T-helper 17 cell (primary cell): ENCODE measurements around the gene PTBP3. TPM values are rescaled to one million over a fixed set of nuclear protein-coding genes. Genes with fewer than 3 reads are reported as not detected.
"Not testable (repeated sequence)": the region's sequence is repeated elsewhere in the genome, so short reads cannot be mapped to it uniquely, and the experiment has no call there.

Experiments
- ATAC-seq: fragments of 150-1000 bp; cut with Tn5 transposase; 2 replicates; pipeline ENCODE4 v1.10.0; 2021; ENCODE audit warnings: mild to moderate bottlenecking, moderate library complexity
- DNase-seq, 3 donors: peaks; one replicate each; pipeline versions ENCODE4 v3.0.0 to v3.0.0-alpha.2; 2020 to 2021
- H3K9me3 ChIP-seq: one replicate; pipeline ENCODE4 v1.7.0; 2013; ENCODE audit warnings: low read length, mild to moderate bottlenecking; ENCODE audit not compliant: control insufficient read depth, poor library complexity, severe bottlenecking
- H3K27ac Mint-ChIP-seq: one replicate; pipeline ENCODE4 v1.8.0; 2022; ENCODE audit warnings: mild to moderate bottlenecking, moderate library complexity, mixed read lengths
- H3K27me3 Mint-ChIP-seq: one replicate; pipeline ENCODE4 v1.8.0; 2022; ENCODE audit warnings: mixed read lengths
- H3K36me3 Mint-ChIP-seq: one replicate; pipeline ENCODE4 v1.8.0; 2022; ENCODE audit warnings: low read depth, mixed read lengths
- H3K4me1 Mint-ChIP-seq: one replicate; pipeline ENCODE4 v1.8.0; 2022; ENCODE audit warnings: mild to moderate bottlenecking, mixed read lengths
- H3K4me3 Mint-ChIP-seq: one replicate; pipeline ENCODE4 v1.8.0; 2022; ENCODE audit warnings: mild to moderate bottlenecking, moderate library complexity, mixed read lengths
- total RNA-seq, 4 donors: library from RNA in 2 of 4; stranded (reverse) in 2 of 4; gene quantifications; one replicate each; pipeline ENCODE4 v1.2.3 and lab custom pipeline; 2022 to 2026

Gene PTBP3
- total RNA-seq, 2 donors from 2014 or later = 132 to 140 TPM

DNA sequence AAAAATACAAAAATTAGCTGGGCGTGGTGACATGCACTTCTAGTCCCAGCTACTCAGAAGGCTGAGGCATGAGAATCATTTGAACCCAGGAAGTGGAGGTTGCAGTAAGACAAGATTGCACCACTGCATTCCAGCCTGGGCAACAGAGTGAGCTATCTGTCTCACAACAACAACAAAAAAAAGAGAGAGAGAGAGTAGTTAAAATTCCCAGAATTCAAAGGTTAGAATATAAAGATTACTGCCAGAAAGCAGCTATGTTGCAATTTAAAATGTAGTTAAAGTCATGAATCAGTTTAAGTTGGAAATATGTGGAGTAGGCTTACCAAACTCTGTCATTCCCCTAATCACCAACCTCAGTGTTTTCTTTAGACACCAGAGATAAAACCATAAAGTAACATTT, 99.7 kb downstream of the PTBP3 start:
- ATAC-seq (no peak), DNase-seq (no peak)
- no peaks in the 10 kb centered on the region for H3K9me3 ChIP-seq
- Mint-ChIP-seq H3K36me3 (peaks cover 8% of the 10 kb centered on the region), H3K27ac (no peak overlapping the region), H3K4me3 (no peak overlapping the region), H3K27me3 (no peaks in the 10 kb centered on the region), H3K4me1 (peaks cover 18% of the 10 kb centered on the region)

GRCh38 chr9:112232233-112232632, 101.2 kb downstream of the PTBP3 start:
- peak overlapping the region; percentile 90 for H3K27ac Mint-ChIP-seq
- peaks cover 19% of the 10 kb centered on the region for H3K4me1 Mint-ChIP-seq

DNA sequence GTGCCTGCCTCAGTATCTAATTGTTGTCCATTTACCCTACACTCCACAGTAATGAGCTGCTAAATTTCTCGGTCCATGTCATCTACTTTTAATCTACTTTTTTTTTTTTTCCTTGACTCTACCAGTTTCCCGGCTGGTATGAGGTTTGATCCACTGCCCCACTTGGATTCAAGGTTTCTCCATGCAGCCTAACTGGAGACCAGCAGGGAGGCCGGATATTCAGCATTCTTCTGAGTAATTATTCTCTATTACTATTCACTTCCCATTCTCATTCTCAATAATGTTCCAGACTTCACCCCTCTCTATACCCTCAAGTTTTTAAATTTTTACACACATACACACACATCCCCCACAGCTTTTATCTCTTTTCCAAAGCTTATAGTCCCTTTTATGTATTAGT, 107.3 kb downstream of the PTBP3 start:
- Mint-ChIP-seq H3K27me3 (no peaks in the 10 kb centered on the region), H3K4me3 (no peak overlapping the region), H3K4me1 (peaks cover 16% of the 10 kb centered on the region), H3K36me3 (peaks cover 17% of the 10 kb centered on the region), H3K27ac (peak overlapping the region; percentile 69)
- H3K9me3 ChIP-seq = no peaks in the 10 kb centered on the region
- ATAC-seq (no peak), DNase-seq (no peak)

More at GRCh38 chr9:112232233-112232632, 101.2 kb downstream of the PTBP3 start:
- H3K27me3 Mint-ChIP-seq = no peaks in the 10 kb centered on the region
- peaks cover 12% of the 10 kb centered on the region for H3K36me3 Mint-ChIP-seq
- no peaks in the 10 kb centered on the region for H3K9me3 ChIP-seq
- ATAC-seq (no peak), DNase-seq (no peak)
- H3K4me3 Mint-ChIP-seq = no peak overlapping the region

GRCh38 chr9:112224401-112225289, 108.8 kb downstream of the PTBP3 start:
- Mint-ChIP-seq H3K4me1 (peaks cover 16% of the 10 kb centered on the region), H3K27me3 (no peaks in the 10 kb centered on the region), H3K4me3 (no peak overlapping the region), H3K36me3 (peaks cover 15% of the 10 kb centered on the region), H3K27ac (no peak overlapping the region)
- no peak for ATAC-seq
- no peaks in the 10 kb centered on the region for H3K9me3 ChIP-seq
- DNase-seq = no peak

DNA sequence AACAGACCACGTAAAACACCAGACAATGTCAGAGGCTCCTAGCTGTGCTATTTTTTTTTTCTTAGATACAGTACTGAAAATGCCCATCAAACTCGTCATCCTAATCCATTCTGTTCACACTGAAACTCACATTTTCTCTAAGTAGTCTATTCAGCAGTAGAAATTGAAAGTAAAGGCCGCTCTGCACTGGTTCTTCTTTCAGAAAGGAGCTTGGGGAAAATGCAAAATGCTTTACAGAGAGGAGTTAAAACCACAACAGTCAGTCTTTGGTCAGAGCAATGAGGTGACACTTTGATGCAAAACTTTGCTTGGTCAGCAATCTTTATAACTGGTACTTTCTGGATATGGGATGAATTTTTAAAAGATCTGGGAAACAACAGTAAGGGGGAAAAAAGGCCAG, 114.5 kb downstream of the PTBP3 start:
- H3K27me3 Mint-ChIP-seq = no peaks in the 10 kb centered on the region
- H3K4me3 Mint-ChIP-seq = peak overlapping the region; percentile 25
- peaks cover 13% of the 10 kb centered on the region for H3K36me3 Mint-ChIP-seq
- ATAC-seq (peak; percentile 59), DNase-seq (no peak)
- peak overlapping the region; percentile 79 for H3K27ac Mint-ChIP-seq
- no peaks in the 10 kb centered on the region for H3K9me3 ChIP-seq
- H3K4me1 Mint-ChIP-seq = peaks cover 23% of the 10 kb centered on the region

- H3K36me3 Mint-ChIP-seq = peaks cover 12% of the 10 kb centered on the region
- ATAC-seq (no peak), DNase-seq (no peak)
- no peak overlapping the region for H3K27ac Mint-ChIP-seq
- H3K9me3 ChIP-seq = peaks cover under 1% of the 10 kb centered on the region
- H3K4me1 Mint-ChIP-seq = peaks cover 2% of the 10 kb centered on the region
- H3K27me3 Mint-ChIP-seq = no peaks in the 10 kb centered on the region
- no peak overlapping the region for H3K4me3 Mint-ChIP-seq
Observed at GRCh38 chr9:112212926-112213325, 120.5 kb downstream of the PTBP3 start.

DNA sequence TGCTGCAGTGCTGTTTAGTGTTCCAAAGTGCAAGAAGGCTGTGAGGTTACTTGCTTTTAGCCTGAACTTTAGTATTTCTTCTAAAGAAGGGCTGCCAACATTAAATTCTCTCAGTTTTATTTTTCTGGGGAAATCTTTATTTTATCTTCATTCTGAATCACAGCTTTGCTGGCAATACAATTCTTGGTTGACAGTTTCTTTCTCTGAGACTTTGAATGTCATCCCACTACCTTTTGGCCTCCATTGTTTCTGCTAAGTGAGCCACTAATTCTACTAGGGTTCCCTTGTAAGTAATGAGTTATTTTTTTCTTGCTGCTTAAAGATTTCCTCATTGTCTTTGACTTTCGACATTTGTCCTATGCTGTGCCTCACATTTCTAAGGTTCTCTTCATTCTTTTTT, 126.0 kb downstream of the PTBP3 start:
- Mint-ChIP-seq H3K27me3 (no peaks in the 10 kb centered on the region), H3K36me3 (peaks cover 11% of the 10 kb centered on the region), H3K27ac (no peak overlapping the region), H3K4me1 (no peaks in the 10 kb centered on the region), H3K4me3 (no peak overlapping the region)
- no peak for ATAC-seq
- H3K9me3 ChIP-seq = peaks cover 6% of the 10 kb centered on the region
- no peak for DNase-seq

DNA sequence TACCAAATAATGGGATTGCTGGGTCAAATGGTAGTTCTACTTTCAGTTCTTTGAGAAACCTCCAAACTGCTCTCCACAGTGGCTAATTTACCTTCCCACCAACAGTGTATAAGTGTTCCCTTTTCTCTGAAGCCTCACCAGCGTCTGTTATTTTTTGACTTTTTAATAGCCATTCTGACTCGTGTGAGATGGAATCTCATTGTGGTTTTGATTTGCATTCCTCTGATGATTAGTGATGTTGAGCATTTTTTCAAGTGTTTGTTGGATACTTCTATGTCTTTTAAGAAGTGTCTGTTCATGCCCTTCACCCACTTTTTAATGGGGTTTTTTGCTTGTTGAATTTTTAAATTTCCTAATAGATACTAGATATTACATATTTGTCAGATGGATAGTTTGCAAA, 129.9 kb downstream of the PTBP3 start:
- H3K4me1 Mint-ChIP-seq = peaks cover 3% of the 10 kb centered on the region
- H3K27ac Mint-ChIP-seq = no peak overlapping the region
- H3K27me3 Mint-ChIP-seq = no peaks in the 10 kb centered on the region
- peaks cover 7% of the 10 kb centered on the region for H3K36me3 Mint-ChIP-seq
- ATAC-seq (no peak), DNase-seq (no peak)
- no peak overlapping the region for H3K4me3 Mint-ChIP-seq
- peaks cover 6% of the 10 kb centered on the region for H3K9me3 ChIP-seq

GRCh38 chr9:112200711-112201110, 132.7 kb downstream of the PTBP3 start:
- DNase-seq (no peak), ATAC-seq (no peak)
- H3K4me3 Mint-ChIP-seq = no peak overlapping the region
- H3K27ac Mint-ChIP-seq = no peak overlapping the region
- peaks cover 2% of the 10 kb centered on the region for H3K36me3 Mint-ChIP-seq
- H3K4me1 Mint-ChIP-seq = peaks cover 3% of the 10 kb centered on the region
- no peaks in the 10 kb centered on the region for H3K27me3 Mint-ChIP-seq
- H3K9me3 ChIP-seq = no peaks in the 10 kb centered on the region

GRCh38 chr9:112198646-112199045, 134.8 kb downstream of the PTBP3 start:
- Mint-ChIP-seq H3K4me3 (no peak overlapping the region), H3K36me3 (no peaks in the 10 kb centered on the region), H3K27ac (peak overlapping the region; percentile 82), H3K27me3 (no peaks in the 10 kb centered on the region), H3K4me1 (peaks cover 3% of the 10 kb centered on the region)
- DNase-seq = no peak
- no peaks in the 10 kb centered on the region for H3K9me3 ChIP-seq
- no peak for ATAC-seq

DNA sequence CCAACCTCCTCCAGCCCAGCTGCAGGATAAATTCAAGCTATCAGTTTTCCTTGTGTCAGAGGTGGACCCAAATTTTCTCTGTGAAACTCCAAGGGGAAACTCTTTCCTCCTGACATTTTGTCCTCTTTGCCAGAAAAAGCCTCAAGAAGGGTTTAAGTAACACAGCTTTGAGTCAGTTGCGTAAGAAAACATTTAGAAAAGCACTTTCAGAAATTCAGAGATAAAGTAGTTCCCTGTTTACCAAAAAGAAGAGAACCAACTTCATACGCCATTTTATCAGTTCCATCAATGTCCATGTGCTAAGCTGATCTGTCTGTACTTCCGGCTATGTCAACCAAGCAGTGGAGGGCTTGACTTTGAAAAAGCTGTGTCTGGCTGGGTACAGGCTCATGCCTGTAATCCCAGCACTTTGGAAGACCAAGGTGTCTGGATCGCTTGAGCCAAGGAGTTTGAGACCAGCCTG, 138.4 kb downstream of the PTBP3 start:
- Mint-ChIP-seq H3K27ac (no peak overlapping the region), H3K4me3 (no peak overlapping the region), H3K36me3 (no peaks in the 10 kb centered on the region), H3K4me1 (peaks cover 3% of the 10 kb centered on the region), H3K27me3 (no peaks in the 10 kb centered on the region)
- DNase-seq (no peak), ATAC-seq (no peak)
- no peaks in the 10 kb centered on the region for H3K9me3 ChIP-seq

DNA sequence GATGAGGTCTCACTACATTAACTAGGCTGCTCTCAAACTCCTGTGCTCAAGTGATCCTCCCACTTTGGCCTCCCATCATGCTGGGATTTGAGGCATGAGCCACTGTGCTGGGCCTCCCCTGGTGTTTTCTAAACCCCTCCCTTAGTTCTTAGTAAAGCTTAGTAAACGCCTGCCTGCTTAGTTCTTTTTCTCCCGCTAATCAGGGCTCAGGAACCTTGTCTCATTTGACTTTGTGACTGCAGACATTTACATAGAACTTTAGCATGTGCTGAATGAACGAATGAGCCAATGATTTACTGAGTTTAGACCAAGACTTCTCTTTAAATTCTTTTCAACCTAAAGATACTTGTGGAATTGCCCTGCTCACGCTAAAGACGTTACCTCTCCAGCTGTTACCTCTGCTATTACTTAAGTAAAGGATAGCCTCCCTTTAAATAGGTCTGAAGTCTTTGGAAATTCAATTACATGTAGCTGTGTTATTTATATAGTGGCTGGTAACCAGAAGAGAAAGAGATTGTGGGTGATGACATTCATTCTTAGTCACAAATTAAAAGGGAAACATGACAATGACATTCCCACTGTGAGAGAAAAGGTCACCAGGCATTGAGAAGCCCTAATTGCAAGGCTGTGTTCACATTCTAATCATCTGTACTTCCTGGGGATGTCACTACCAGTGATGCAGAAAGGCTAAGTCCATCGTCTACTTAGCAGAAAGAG, 139.7 kb downstream of the PTBP3 start:
- H3K9me3 ChIP-seq = no peaks in the 10 kb centered on the region
- Mint-ChIP-seq H3K4me1 (no peaks in the 10 kb centered on the region), H3K4me3 (no peak overlapping the region), H3K36me3 (no peaks in the 10 kb centered on the region), H3K27me3 (no peaks in the 10 kb centered on the region), H3K27ac (no peak overlapping the region)
- no peak for ATAC-seq
- no peak for DNase-seq

- not testable (repeated sequence) for DNase-seq, H3K27ac Mint-ChIP-seq, H3K27me3 Mint-ChIP-seq, H3K4me1 Mint-ChIP-seq, H3K36me3 Mint-ChIP-seq, H3K9me3 ChIP-seq, H3K4me3 Mint-ChIP-seq, ATAC-seq
Observed at GRCh38 chr9:112190320-112190719, 143.1 kb downstream of the PTBP3 start.
